Progenitor cell of endocrine pancreas (in vitro differentiated cells): ENCODE data around the gene THSD7A. TPM values are rescaled to one million over a fixed set of nuclear protein-coding genes. Genes with fewer than 3 reads are reported as not detected.

Experiments used
- DNase-seq: peaks from one replicate; pipeline ENCODE4 v3.0.0; 2021; ENCODE audit warnings: low spot score; ENCODE audit not compliant: unreplicated experiment
- H3K27ac Mint-ChIP-seq: 2 replicates; pipeline ENCODE4 v1.8.0; 2021; ENCODE audit warnings: mild to moderate bottlenecking, moderate library complexity, mixed read lengths
- H3K27me3 Mint-ChIP-seq: 2 replicates; pipeline ENCODE4 v1.8.0; 2021; ENCODE audit warnings: mixed read lengths
- H3K36me3 Mint-ChIP-seq: 2 replicates; pipeline ENCODE4 v1.8.0; 2022; ENCODE audit warnings: mixed read lengths; ENCODE audit not compliant: insufficient read depth
- H3K4me1 Mint-ChIP-seq: 2 replicates; pipeline ENCODE4 v1.8.0; 2021; ENCODE audit warnings: low read depth, mixed read lengths
- H3K4me3 Mint-ChIP-seq: 2 replicates; pipeline ENCODE4 v1.8.0; 2021; ENCODE audit warnings: low read depth, mild to moderate bottlenecking, moderate library complexity, mixed read lengths
- H3K9me3 Mint-ChIP-seq: 2 replicates; pipeline ENCODE4 v1.8.0; 2021; ENCODE audit warnings: low read depth, mixed read lengths
- CTCF ChIP-seq: fragments of 200-600 bp; sonication (generic); IDR thresholded peaks from one replicate; pipeline ENCODE4 v1.5.0; 2021; ENCODE audit warnings: antibody characterized with exemption, mild to moderate bottlenecking; ENCODE audit not compliant: unreplicated experiment
- total RNA-seq: library from RNA; stranded (reverse); gene quantifications from 2 replicates; pipeline ENCODE4 v1.2.1, GENCODE V29; 2021

Gene THSD7A
- total RNA-seq, 1 donor from 2014 or later = 4.7 TPM

- Mint-ChIP-seq H3K27me3 (no peaks in the 10 kb centered on the region), H3K9me3 (peaks cover 4% of the 10 kb centered on the region), H3K27ac (no peak overlapping the region), H3K4me1 (peaks cover 2% of the 10 kb centered on the region), H3K36me3 (no peaks in the 10 kb centered on the region), H3K4me3 (no peak overlapping the region)
- TF ChIP-seq CTCF = no peak
- no peak for DNase-seq
Measured at GRCh38 chr7:11605749-11606148, 226.2 kb downstream of the THSD7A start.

GRCh38 chr7:11604505-11604904 lies 227.5 kb downstream of the THSD7A start:
- TF ChIP-seq CTCF = no peak
- no peaks in the 10 kb centered on the region for H3K36me3 Mint-ChIP-seq
- peaks cover 4% of the 10 kb centered on the region for H3K9me3 Mint-ChIP-seq
- H3K27ac Mint-ChIP-seq = no peak overlapping the region
- H3K4me3 Mint-ChIP-seq = no peak overlapping the region
- no peak for DNase-seq
- H3K27me3 Mint-ChIP-seq = no peaks in the 10 kb centered on the region
- no peaks in the 10 kb centered on the region for H3K4me1 Mint-ChIP-seq

- no peak for DNase-seq
- Mint-ChIP-seq H3K36me3 (no peaks in the 10 kb centered on the region), H3K27ac (no peak overlapping the region), H3K4me3 (no peak overlapping the region), H3K27me3 (no peaks in the 10 kb centered on the region), H3K9me3 (peaks cover 8% of the 10 kb centered on the region), H3K4me1 (no peaks in the 10 kb centered on the region)
- no peak for TF ChIP-seq CTCF
Measured at GRCh38 chr7:11601761-11602160, 230.2 kb downstream of the THSD7A start.

GRCh38 chr7:11593322-11593721 lies 238.7 kb downstream of the THSD7A start:
- no peak for DNase-seq
- TF ChIP-seq CTCF = no peak
- no peak overlapping the region for H3K4me3 Mint-ChIP-seq
- no peaks in the 10 kb centered on the region for H3K27me3 Mint-ChIP-seq
- H3K9me3 Mint-ChIP-seq = peaks cover 4% of the 10 kb centered on the region
- no peaks in the 10 kb centered on the region for H3K4me1 Mint-ChIP-seq
- no peaks in the 10 kb centered on the region for H3K36me3 Mint-ChIP-seq
- H3K27ac Mint-ChIP-seq = no peak overlapping the region

- Mint-ChIP-seq H3K9me3 (no peaks in the 10 kb centered on the region), H3K4me3 (no peak overlapping the region)
- no peak for TF ChIP-seq CTCF
Measured at GRCh38 chr7:11592699-11593098, 239.3 kb downstream of the THSD7A start.

More at GRCh38 chr7:11592699-11593098, 239.3 kb downstream of the THSD7A start:
- Mint-ChIP-seq H3K27me3 (no peaks in the 10 kb centered on the region), H3K36me3 (no peaks in the 10 kb centered on the region), H3K27ac (no peak overlapping the region), H3K4me1 (no peaks in the 10 kb centered on the region)
- DNase-seq = no peak
